GM23338 (cell line): ENCODE data around the gene MAPK12.

Source experiments
- EZH2 ChIP-seq: fragments of 200-600 bp; sonication (generic); IDR thresholded peaks from one replicate; pipeline ENCODE4 v1.8.0; 2017; ENCODE audit warnings: antibody characterized with exemption, mild to moderate bottlenecking, low read depth; ENCODE audit not compliant: unreplicated experiment
- EZH2phosphoT487 ChIP-seq: fragments of 200-600 bp; sonication (generic); IDR thresholded peaks from one replicate; pipeline ENCODE4 v1.8.1; 2018; ENCODE audit warnings: antibody characterized with exemption; ENCODE audit not compliant: unreplicated experiment
- POLR2AphosphoS5 ChIP-seq: IDR thresholded peaks from 2 replicates; pipeline ENCODE4 v1.6.1; 2016; ENCODE audit warnings: antibody characterized with exemption, low read depth
- TF ChIP-seq, protein P1 (sequence below), 2 experiments: fragments of 200-600 bp in 1 of 2; sonication (generic) in 1 of 2; conservative IDR thresholded peaks; 2 replicates each; pipeline versions ENCODE4 v1.5.1 to v1.6.1; 2016 to 2017; ENCODE audit warnings: antibody characterized with exemption in 2 of 2, low read depth in 2 of 2, mild to moderate bottlenecking in 2 of 2, moderate library complexity in 1 of 2
- TF ChIP-seq, protein P2 (sequence below): IDR thresholded peaks from one replicate; pipeline ENCODE4 v1.6.1; 2018; ENCODE audit warnings: antibody characterized with exemption; ENCODE audit not compliant: unreplicated experiment

DNA sequence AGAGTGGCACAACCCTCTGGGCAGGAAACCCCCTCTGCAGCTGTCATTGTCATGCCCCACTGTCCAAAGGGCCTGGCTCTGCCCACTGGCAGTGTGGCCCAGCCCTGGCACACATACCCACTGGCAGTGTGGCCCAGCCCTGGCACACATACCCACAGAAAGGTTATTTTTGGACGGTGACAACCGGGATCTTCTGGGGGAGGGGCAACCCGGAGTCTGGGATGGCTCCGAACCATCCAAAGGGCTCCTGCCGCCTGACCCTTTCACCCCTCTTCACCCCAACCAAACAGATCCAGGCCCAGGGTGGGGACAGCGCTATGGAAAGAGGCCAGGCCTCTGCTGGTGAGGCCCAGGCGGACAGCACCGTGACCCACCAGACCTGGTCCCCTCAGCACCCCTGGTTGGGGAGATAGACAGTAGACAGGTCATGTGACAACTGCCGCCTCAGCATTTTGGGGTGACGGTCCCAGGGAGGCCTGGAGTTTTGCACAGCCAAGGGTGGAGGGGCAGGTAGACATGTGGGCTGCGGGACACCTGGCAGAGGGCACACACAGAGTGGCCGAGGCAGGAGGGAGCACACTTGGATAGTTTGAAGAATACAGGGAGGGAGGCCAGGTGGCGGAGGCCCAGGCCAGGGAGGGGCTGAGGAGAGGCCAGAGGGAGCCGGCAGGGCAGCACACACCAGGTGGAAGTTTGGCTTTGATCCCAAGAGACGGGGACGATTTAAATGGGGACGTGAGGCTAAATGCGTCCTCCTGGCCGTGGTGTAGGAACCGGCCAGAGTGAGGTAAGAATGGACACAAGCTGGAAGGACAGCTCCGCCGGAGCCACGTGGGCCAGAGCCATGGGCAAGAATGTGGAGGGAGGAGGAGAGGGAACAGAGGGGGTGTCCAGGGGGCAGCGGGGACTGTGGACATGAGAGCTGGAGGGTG lies 2.9 kb downstream of the MAPK12 start:
- TF ChIP-seq EZH2 (no peak), POLR2AphosphoS5 (no peak), EZH2phosphoT487 (no peak)
- TF ChIP-seq, protein P1, sequence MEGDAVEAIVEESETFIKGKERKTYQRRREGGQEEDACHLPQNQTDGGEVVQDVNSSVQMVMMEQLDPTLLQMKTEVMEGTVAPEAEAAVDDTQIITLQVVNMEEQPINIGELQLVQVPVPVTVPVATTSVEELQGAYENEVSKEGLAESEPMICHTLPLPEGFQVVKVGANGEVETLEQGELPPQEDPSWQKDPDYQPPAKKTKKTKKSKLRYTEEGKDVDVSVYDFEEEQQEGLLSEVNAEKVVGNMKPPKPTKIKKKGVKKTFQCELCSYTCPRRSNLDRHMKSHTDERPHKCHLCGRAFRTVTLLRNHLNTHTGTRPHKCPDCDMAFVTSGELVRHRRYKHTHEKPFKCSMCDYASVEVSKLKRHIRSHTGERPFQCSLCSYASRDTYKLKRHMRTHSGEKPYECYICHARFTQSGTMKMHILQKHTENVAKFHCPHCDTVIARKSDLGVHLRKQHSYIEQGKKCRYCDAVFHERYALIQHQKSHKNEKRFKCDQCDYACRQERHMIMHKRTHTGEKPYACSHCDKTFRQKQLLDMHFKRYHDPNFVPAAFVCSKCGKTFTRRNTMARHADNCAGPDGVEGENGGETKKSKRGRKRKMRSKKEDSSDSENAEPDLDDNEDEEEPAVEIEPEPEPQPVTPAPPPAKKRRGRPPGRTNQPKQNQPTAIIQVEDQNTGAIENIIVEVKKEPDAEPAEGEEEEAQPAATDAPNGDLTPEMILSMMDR (conservative IDR thresholded peaks at IDR 0.05; ENCODE audit: low read depth in 2 of 2) = no peak
- TF ChIP-seq, protein P2, sequence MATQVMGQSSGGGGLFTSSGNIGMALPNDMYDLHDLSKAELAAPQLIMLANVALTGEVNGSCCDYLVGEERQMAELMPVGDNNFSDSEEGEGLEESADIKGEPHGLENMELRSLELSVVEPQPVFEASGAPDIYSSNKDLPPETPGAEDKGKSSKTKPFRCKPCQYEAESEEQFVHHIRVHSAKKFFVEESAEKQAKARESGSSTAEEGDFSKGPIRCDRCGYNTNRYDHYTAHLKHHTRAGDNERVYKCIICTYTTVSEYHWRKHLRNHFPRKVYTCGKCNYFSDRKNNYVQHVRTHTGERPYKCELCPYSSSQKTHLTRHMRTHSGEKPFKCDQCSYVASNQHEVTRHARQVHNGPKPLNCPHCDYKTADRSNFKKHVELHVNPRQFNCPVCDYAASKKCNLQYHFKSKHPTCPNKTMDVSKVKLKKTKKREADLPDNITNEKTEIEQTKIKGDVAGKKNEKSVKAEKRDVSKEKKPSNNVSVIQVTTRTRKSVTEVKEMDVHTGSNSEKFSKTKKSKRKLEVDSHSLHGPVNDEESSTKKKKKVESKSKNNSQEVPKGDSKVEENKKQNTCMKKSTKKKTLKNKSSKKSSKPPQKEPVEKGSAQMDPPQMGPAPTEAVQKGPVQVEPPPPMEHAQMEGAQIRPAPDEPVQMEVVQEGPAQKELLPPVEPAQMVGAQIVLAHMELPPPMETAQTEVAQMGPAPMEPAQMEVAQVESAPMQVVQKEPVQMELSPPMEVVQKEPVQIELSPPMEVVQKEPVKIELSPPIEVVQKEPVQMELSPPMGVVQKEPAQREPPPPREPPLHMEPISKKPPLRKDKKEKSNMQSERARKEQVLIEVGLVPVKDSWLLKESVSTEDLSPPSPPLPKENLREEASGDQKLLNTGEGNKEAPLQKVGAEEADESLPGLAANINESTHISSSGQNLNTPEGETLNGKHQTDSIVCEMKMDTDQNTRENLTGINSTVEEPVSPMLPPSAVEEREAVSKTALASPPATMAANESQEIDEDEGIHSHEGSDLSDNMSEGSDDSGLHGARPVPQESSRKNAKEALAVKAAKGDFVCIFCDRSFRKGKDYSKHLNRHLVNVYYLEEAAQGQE = no peak
